PFSK-1 (cell line): ENCODE data around the gene FAXC.

Experiments used
- POLR2AphosphoS5 ChIP-seq: IDR thresholded peaks from 2 replicates; pipeline ENCODE4 v1.6.1; 2012; ENCODE audit warnings: low read depth, mild to moderate bottlenecking, control low read depth, low read length, moderate library complexity
- REST ChIP-seq, 2 experiments: IDR thresholded peaks; 2 replicates each; pipeline versions ENCODE4 v1.6.1 to v1.8.0; 2011 to 2012; ENCODE audit warnings: low read depth in 2 of 2, low read length in 2 of 2, control low read depth in 1 of 2, inconsistent platforms in 1 of 2, mild to moderate bottlenecking in 1 of 2, moderate library complexity in 1 of 2; ENCODE audit not compliant: insufficient read depth in 1 of 2
- SIN3A ChIP-seq: IDR thresholded peaks from 2 replicates; pipeline ENCODE4 v1.6.1; 2012; ENCODE audit warnings: mild to moderate bottlenecking, low read length, moderate library complexity, borderline replicate concordance; ENCODE audit not compliant: insufficient read depth
- TAF1 ChIP-seq: IDR thresholded peaks from 2 replicates; pipeline ENCODE4 v1.6.1; 2012; ENCODE audit warnings: low read length, control low read depth, borderline replicate concordance; ENCODE audit not compliant: insufficient read depth

DNA sequence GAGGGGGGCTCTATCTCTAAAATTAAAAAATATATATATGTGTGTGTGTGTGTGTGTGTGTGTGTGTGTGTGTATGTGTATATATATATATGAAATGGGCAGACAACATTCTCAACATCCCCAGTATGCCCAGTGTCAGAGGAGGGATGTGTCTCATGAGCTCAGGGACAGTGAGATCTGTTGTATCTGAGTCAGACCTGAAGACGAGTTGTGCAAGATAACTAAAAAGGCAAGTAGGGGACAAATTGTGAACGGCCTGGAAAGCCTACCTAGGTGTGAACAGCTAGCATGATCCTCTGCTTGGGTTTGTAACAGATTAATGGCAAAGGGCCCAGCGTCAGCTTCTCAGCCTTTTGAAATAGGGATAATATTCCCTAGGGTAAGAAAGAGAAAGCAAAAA, 124.3 kb downstream of the FAXC start:
- TF ChIP-seq REST (IDR thresholded peaks at IDR 0.05; ENCODE audit: insufficient read depth in 1 of 2, low read depth in 2 of 2, low read length in 2 of 2) (no peak), POLR2AphosphoS5 (no peak), SIN3A (no peak), TAF1 (no peak)
